ENCODE data around the gene PLCH1.

DNA sequence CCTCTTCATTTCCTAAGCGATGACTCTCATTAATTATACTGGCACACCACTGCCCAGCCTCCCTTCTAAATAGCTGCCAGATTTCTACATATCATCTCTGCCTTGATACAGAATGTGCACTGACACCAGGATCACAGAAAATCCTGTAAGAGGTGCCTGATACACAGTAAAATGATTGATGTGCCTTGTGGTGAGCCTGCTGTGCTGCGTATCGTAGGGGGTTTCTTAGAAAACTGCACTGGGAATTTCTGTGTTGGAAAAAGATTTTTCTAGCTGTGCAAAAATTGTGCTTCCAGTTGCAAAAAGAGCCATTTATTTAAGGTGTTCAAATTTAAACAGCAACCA lies 3.0 kb upstream of the PLCH1 start:
- TF ChIP-seq, protein P1, sequence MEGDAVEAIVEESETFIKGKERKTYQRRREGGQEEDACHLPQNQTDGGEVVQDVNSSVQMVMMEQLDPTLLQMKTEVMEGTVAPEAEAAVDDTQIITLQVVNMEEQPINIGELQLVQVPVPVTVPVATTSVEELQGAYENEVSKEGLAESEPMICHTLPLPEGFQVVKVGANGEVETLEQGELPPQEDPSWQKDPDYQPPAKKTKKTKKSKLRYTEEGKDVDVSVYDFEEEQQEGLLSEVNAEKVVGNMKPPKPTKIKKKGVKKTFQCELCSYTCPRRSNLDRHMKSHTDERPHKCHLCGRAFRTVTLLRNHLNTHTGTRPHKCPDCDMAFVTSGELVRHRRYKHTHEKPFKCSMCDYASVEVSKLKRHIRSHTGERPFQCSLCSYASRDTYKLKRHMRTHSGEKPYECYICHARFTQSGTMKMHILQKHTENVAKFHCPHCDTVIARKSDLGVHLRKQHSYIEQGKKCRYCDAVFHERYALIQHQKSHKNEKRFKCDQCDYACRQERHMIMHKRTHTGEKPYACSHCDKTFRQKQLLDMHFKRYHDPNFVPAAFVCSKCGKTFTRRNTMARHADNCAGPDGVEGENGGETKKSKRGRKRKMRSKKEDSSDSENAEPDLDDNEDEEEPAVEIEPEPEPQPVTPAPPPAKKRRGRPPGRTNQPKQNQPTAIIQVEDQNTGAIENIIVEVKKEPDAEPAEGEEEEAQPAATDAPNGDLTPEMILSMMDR (IDR thresholded peaks at IDR 0.05): no peak
- TF ChIP-seq ZFX (IDR thresholded peaks at IDR 0.05; ENCODE audit: borderline replicate concordance): no peak

All from 22Rv1 (cell line).